Smooth muscle cell of the brain vasculature (primary cell): ENCODE data around the gene TUBB4B.

Experiments used
- DNase-seq: peaks from one replicate; pipeline ENCODE4 v3.0.0-alpha.2; 2012; ENCODE audit warnings: low read depth, low spot score

Gene TUBB4B

GRCh38 chr9:137293094-137293481, 52.0 kb downstream of the TUBB4B start:
- DNase-seq = no peak
